ENCODE data around the gene PLEK2. TPM values are rescaled to one million over a fixed set of nuclear protein-coding genes. Genes with fewer than 3 reads are reported as not detected.
A peak's percentile ranks its signal among the peaks of the same experiment; 100 is the strongest.

PLEK2 gene
- total RNA-seq, 1 experiment from 2014 or later = 9.1 TPM

GRCh38 chr14:67426983-67427606, 15.1 kb upstream of the PLEK2 start:
- no peaks in the 10 kb centered on the region for H3K36me3 ChIP-seq (ENCODE audit: control insufficient read depth, insufficient read depth, low read length)
- POLR2A ChIA-PET = interaction anchor here (0.9 kb wide), 1 partner anchor 12 kb away, joined by 3 read pairs; no protein-coding TSS in a partner anchor
- no peaks in the 10 kb centered on the region for H3K9me3 ChIP-seq (ENCODE audit: control insufficient read depth, insufficient read depth, low read depth, low read length)
- peaks cover 7% of the 10 kb centered on the region for H3K4me1 ChIP-seq (ENCODE audit: control insufficient read depth, insufficient read depth, low read length)
- peak overlapping the region; percentile 54; the same call in 1 of the 2 replicates for H3K27ac ChIP-seq (ENCODE audit: low read length)
- CTCF ChIA-PET = interaction anchor here (0.6 to 3.4 kb wide), 14 partner anchors 11 to 277 kb away, joined by 3 to 28 read pairs (median 4); no protein-coding TSS in a partner anchor
- peak; percentile 36 for DNase-seq (ENCODE audit: low read depth, low spot score)
- H3K27me3 ChIP-seq (ENCODE audit: control insufficient read depth, insufficient read depth, low read length) = no peaks in the 10 kb centered on the region
- BruUV-seq (replicated peaks) = no TSS peak
- in situ Hi-C loops (cut with HindIII; ENCODE audit: low pct_unique_long_range_greater_than_20kb, low sequenced_read_pairs) (no loop called here), intact Hi-C loops (cut with micrococcal nuclease; ENCODE audit: unreplicated experiment) (loop anchor here (1.0 to 10.0 kb wide), 2 partner anchors 88 to 144 kb away; no protein-coding TSS in a partner anchor)
- H3K4me3 ChIP-seq (ENCODE audit: low read depth in 2 of 2, low read length in 2 of 2) = no peak overlapping the region
- peak; percentile 88 for ATAC-seq
- TF ChIP-seq CTCF (IDR thresholded peaks at IDR 0.05) (peak; percentile 84), SIN3A (IDR thresholded peaks at IDR 0.05; ENCODE audit: borderline replicate concordance, insufficient read depth, low read depth, low read length) (no peak), POLR2AphosphoS5 (IDR thresholded peaks at IDR 0.05; ENCODE audit: low read depth, low read length) (no peak)

- no peaks in the 10 kb centered on the region for H3K27me3 ChIP-seq (ENCODE audit: control insufficient read depth, insufficient read depth, low read length)
Observed at GRCh38 chr14:67426161-67426560, 14.2 kb upstream of the PLEK2 start.

More at GRCh38 chr14:67426161-67426560, 14.2 kb upstream of the PLEK2 start:
- H3K27ac ChIP-seq (ENCODE audit: low read length) = no peak overlapping the region
- ATAC-seq (no peak), DNase-seq (ENCODE audit: low read depth, low spot score) (no peak)
- H3K36me3 ChIP-seq (ENCODE audit: control insufficient read depth, insufficient read depth, low read length) = no peaks in the 10 kb centered on the region
- TF ChIP-seq CTCF (IDR thresholded peaks at IDR 0.05) = no peak
- TF ChIP-seq, protein P1, sequence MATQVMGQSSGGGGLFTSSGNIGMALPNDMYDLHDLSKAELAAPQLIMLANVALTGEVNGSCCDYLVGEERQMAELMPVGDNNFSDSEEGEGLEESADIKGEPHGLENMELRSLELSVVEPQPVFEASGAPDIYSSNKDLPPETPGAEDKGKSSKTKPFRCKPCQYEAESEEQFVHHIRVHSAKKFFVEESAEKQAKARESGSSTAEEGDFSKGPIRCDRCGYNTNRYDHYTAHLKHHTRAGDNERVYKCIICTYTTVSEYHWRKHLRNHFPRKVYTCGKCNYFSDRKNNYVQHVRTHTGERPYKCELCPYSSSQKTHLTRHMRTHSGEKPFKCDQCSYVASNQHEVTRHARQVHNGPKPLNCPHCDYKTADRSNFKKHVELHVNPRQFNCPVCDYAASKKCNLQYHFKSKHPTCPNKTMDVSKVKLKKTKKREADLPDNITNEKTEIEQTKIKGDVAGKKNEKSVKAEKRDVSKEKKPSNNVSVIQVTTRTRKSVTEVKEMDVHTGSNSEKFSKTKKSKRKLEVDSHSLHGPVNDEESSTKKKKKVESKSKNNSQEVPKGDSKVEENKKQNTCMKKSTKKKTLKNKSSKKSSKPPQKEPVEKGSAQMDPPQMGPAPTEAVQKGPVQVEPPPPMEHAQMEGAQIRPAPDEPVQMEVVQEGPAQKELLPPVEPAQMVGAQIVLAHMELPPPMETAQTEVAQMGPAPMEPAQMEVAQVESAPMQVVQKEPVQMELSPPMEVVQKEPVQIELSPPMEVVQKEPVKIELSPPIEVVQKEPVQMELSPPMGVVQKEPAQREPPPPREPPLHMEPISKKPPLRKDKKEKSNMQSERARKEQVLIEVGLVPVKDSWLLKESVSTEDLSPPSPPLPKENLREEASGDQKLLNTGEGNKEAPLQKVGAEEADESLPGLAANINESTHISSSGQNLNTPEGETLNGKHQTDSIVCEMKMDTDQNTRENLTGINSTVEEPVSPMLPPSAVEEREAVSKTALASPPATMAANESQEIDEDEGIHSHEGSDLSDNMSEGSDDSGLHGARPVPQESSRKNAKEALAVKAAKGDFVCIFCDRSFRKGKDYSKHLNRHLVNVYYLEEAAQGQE (IDR thresholded peaks at IDR 0.05; ENCODE audit: insufficient read depth in 1 of 2, low read depth in 2 of 2, low read length in 1 of 2) = no peak
- no peak for TF ChIP-seq POLR2AphosphoS5 (IDR thresholded peaks at IDR 0.05; ENCODE audit: low read depth, low read length)
- TF ChIP-seq SIN3A (IDR thresholded peaks at IDR 0.05; ENCODE audit: borderline replicate concordance, insufficient read depth, low read depth, low read length) = no peak
- no peak for TF ChIP-seq TCF7L2 (IDR thresholded peaks at IDR 0.05; ENCODE audit: low read depth, low read length)
- no peaks in the 10 kb centered on the region for H3K9me3 ChIP-seq (ENCODE audit: control insufficient read depth, insufficient read depth, low read depth, low read length)
- CTCF ChIA-PET = interaction anchor here (0.6 to 3.4 kb wide), 8 partner anchors 16 to 278 kb away, joined by 3 to 28 read pairs (median 5); no protein-coding TSS in a partner anchor
- intact Hi-C loops (cut with micrococcal nuclease; ENCODE audit: unreplicated experiment) = loop anchor here (10.0 kb wide), 1 partner anchor 89 kb away; no protein-coding TSS in a partner anchor
- no TSS peak for BruUV-seq (replicated peaks)
- H3K4me1 ChIP-seq (ENCODE audit: control insufficient read depth, insufficient read depth, low read length) = peaks cover 7% of the 10 kb centered on the region
- in situ Hi-C loops (cut with HindIII; ENCODE audit: low pct_unique_long_range_greater_than_20kb, low sequenced_read_pairs) = no loop called here
- POLR2A ChIA-PET = interaction anchor here (0.9 kb wide), 1 partner anchor 12 kb away, joined by 3 read pairs; no protein-coding TSS in a partner anchor
- no peak overlapping the region for H3K4me3 ChIP-seq (ENCODE audit: low read depth in 2 of 2, low read length in 2 of 2)

Measured in Panc1 (cell line).